HUES64 (cell line): ENCODE measurements around the gene MACIR.

Experiments used
- H3K27ac ChIP-seq: 2 replicates; pipeline ENCODE4 v1.7.0; 2013; ENCODE audit warnings: low read depth, low read length, inconsistent platforms
- H3K27me3 ChIP-seq: 2 replicates; pipeline ENCODE4 v1.6.1; 2013; ENCODE audit warnings: mild to moderate bottlenecking, low read length; ENCODE audit not compliant: insufficient read depth
- H3K36me3 ChIP-seq: 2 replicates; pipeline ENCODE4 v1.6.1; 2013; ENCODE audit warnings: mild to moderate bottlenecking, low read length; ENCODE audit not compliant: insufficient read depth
- H3K4me1 ChIP-seq: 2 replicates; pipeline ENCODE4 v1.6.1; 2013; ENCODE audit warnings: mild to moderate bottlenecking, low read length, moderate library complexity; ENCODE audit not compliant: insufficient read depth
- H3K4me3 ChIP-seq: 2 replicates; pipeline ENCODE4 v1.5.1; 2013; ENCODE audit warnings: mild to moderate bottlenecking, low read length, moderate library complexity
- H3K9ac ChIP-seq: 2 replicates; pipeline ENCODE4 v1.6.1; 2013; ENCODE audit warnings: mild to moderate bottlenecking, low read depth, low read length
- H3K9me3 ChIP-seq: 2 replicates; pipeline ENCODE4 v1.6.1; 2013; ENCODE audit warnings: low read depth, low read length; ENCODE audit not compliant: insufficient read depth
- WGBS: fragments of 150-250, 120-280 bp; methylation state at CpG from one replicate; pipeline ENCODE4 v1.1.7; 2013; ENCODE audit warnings: missing lambda C conversion rate; 5-methylcytosine and 5-hydroxymethylcytosine counted together

The MACIR gene

GRCh38 chr5:103247118-103247517 lies 11.4 kb upstream of the MACIR start:
- H3K9ac ChIP-seq, result no peak overlapping the region
- H3K27me3 ChIP-seq, result no peaks in the 10 kb centered on the region
- H3K36me3 ChIP-seq, result no peaks in the 10 kb centered on the region
- H3K27ac ChIP-seq, result no peak overlapping the region
- WGBS, result 95% methylated on average over 1 of the region's 1 CpG
- no peak overlapping the region for H3K4me3 ChIP-seq
- no peaks in the 10 kb centered on the region for H3K9me3 ChIP-seq
- no peaks in the 10 kb centered on the region for H3K4me1 ChIP-seq

GRCh38 chr5:103249068-103249467 lies 9.5 kb upstream of the MACIR start:
- no peaks in the 10 kb centered on the region for H3K4me1 ChIP-seq
- no peaks in the 10 kb centered on the region for H3K9me3 ChIP-seq
- no peak overlapping the region for H3K9ac ChIP-seq
- H3K27me3 ChIP-seq, result no peaks in the 10 kb centered on the region
- no CpG with 5 or more reads among the region's 2 CpGs for WGBS
- no peak overlapping the region for H3K4me3 ChIP-seq
- H3K36me3 ChIP-seq, result no peaks in the 10 kb centered on the region
- H3K27ac ChIP-seq, result no peak overlapping the region

GRCh38 chr5:103254921-103255320 lies 3.6 kb upstream of the MACIR start:
- peaks cover 2% of the 10 kb centered on the region; the same call in 1 of the 2 replicates for H3K4me1 ChIP-seq
- no peak overlapping the region for H3K27ac ChIP-seq
- H3K9ac ChIP-seq, result no peak overlapping the region
- H3K27me3 ChIP-seq, result no peaks in the 10 kb centered on the region
- no peak overlapping the region for H3K4me3 ChIP-seq
- H3K36me3 ChIP-seq, result no peaks in the 10 kb centered on the region
- WGBS, result 44% methylated on average over 1 of the region's 1 CpG
- no peaks in the 10 kb centered on the region for H3K9me3 ChIP-seq

GRCh38 chr5:103255691-103256090 lies 2.9 kb upstream of the MACIR start:
- Histone ChIP-seq H3K27me3 (no peaks in the 10 kb centered on the region), H3K9ac (no peak overlapping the region), H3K4me1 (peaks cover 9% of the 10 kb centered on the region; the same call in 1 of the 2 replicates), H3K9me3 (no peaks in the 10 kb centered on the region), H3K36me3 (no peaks in the 10 kb centered on the region), H3K27ac (no peak overlapping the region), H3K4me3 (no peak overlapping the region)
- 94% methylated on average over 7 of the region's 7 CpGs for WGBS

GRCh38 chr5:103256178-103256577 lies 2.4 kb upstream of the MACIR start:
- Histone ChIP-seq H3K4me1 (peaks cover 14% of the 10 kb centered on the region), H3K36me3 (no peaks in the 10 kb centered on the region), H3K9me3 (no peaks in the 10 kb centered on the region), H3K9ac (no peak overlapping the region), H3K4me3 (no peak overlapping the region), H3K27me3 (no peaks in the 10 kb centered on the region), H3K27ac (no peak overlapping the region)
- WGBS, result 77% methylated on average over 4 of the region's 4 CpGs

- no peaks in the 10 kb centered on the region for H3K27me3 ChIP-seq
- peak overlapping the region; percentile 97 for H3K4me3 ChIP-seq
- H3K9me3 ChIP-seq, result no peaks in the 10 kb centered on the region
- H3K27ac ChIP-seq, result peak overlapping the region; percentile 88
- peak overlapping the region; percentile 93 for H3K9ac ChIP-seq
- WGBS, result under 1% methylated on average over 91 of the region's 91 CpGs
- no peaks in the 10 kb centered on the region for H3K36me3 ChIP-seq
- H3K4me1 ChIP-seq, result peaks cover 30% of the 10 kb centered on the region
Observed at GRCh38 chr5:103258957-103259704, 568 bp downstream of the MACIR start.

GRCh38 chr5:103259705-103260355 lies 1.3 kb downstream of the MACIR start:
- peak overlapping the region; percentile 11; the same call in 1 of the 2 replicates for H3K27ac ChIP-seq
- no peaks in the 10 kb centered on the region for H3K27me3 ChIP-seq
- peaks cover 30% of the 10 kb centered on the region for H3K4me1 ChIP-seq
- H3K9me3 ChIP-seq, result no peaks in the 10 kb centered on the region
- H3K9ac ChIP-seq, result peak overlapping the region; percentile 93
- H3K36me3 ChIP-seq, result no peaks in the 10 kb centered on the region
- under 1% methylated on average over 19 of the region's 20 CpGs for WGBS
- H3K4me3 ChIP-seq, result peak overlapping the region; percentile 97

GRCh38 chr5:103260951-103261350 lies 2.4 kb downstream of the MACIR start:
- 0 out of 2 replicates have a peak overlapping the region, but pooled peaks have one; percentile 97 for H3K4me3 ChIP-seq
- 81% methylated on average over 3 of the region's 3 CpGs for WGBS
- H3K9me3 ChIP-seq, result no peaks in the 10 kb centered on the region
- H3K4me1 ChIP-seq, result peaks cover 30% of the 10 kb centered on the region
- no peak overlapping the region for H3K27ac ChIP-seq
- H3K36me3 ChIP-seq, result 0 out of 2 replicates have a peak, but pooled peaks cover 2% of the 10 kb centered on the region
- H3K27me3 ChIP-seq, result no peaks in the 10 kb centered on the region
- H3K9ac ChIP-seq, result no peak overlapping the region

- Histone ChIP-seq H3K4me1 (peaks cover 30% of the 10 kb centered on the region), H3K9me3 (no peaks in the 10 kb centered on the region), H3K9ac (no peak overlapping the region; the same call in 1 of the 2 replicates), H3K4me3 (no peak overlapping the region), H3K36me3 (peaks cover 16% of the 10 kb centered on the region), H3K27me3 (no peaks in the 10 kb centered on the region), H3K27ac (no peak overlapping the region)
- 86% methylated on average over 1 of the region's 1 CpG for WGBS
Observed at GRCh38 chr5:103262422-103262871, 3.9 kb downstream of the MACIR start.

- H3K9ac ChIP-seq, result no peak overlapping the region
- WGBS, result no CpG with 5 or more reads among the region's 2 CpGs
- H3K4me3 ChIP-seq, result no peak overlapping the region
Observed at GRCh38 chr5:103263054-103263453, 4.5 kb downstream of the MACIR start.

GRCh38 chr5:103264508-103264907 lies 5.9 kb downstream of the MACIR start:
- H3K9me3 ChIP-seq, result no peaks in the 10 kb centered on the region
- no peak overlapping the region for H3K4me3 ChIP-seq
- no peak overlapping the region for H3K27ac ChIP-seq
- no peaks in the 10 kb centered on the region for H3K27me3 ChIP-seq
- H3K4me1 ChIP-seq, result peaks cover 28% of the 10 kb centered on the region
- H3K36me3 ChIP-seq, result peaks cover 32% of the 10 kb centered on the region
- H3K9ac ChIP-seq, result no peak overlapping the region

More at GRCh38 chr5:103263054-103263453, 4.5 kb downstream of the MACIR start:
- Histone ChIP-seq H3K27ac (no peak overlapping the region), H3K4me1 (peaks cover 28% of the 10 kb centered on the region), H3K36me3 (peaks cover 22% of the 10 kb centered on the region), H3K27me3 (no peaks in the 10 kb centered on the region), H3K9me3 (no peaks in the 10 kb centered on the region)
